ENCODE results near the gene HSFX2.
"Not testable (repeated sequence)": the region's sequence is repeated elsewhere in the genome, so short reads cannot be mapped to it uniquely, and the experiment has no call there.

The HSFX2 gene, protein sequence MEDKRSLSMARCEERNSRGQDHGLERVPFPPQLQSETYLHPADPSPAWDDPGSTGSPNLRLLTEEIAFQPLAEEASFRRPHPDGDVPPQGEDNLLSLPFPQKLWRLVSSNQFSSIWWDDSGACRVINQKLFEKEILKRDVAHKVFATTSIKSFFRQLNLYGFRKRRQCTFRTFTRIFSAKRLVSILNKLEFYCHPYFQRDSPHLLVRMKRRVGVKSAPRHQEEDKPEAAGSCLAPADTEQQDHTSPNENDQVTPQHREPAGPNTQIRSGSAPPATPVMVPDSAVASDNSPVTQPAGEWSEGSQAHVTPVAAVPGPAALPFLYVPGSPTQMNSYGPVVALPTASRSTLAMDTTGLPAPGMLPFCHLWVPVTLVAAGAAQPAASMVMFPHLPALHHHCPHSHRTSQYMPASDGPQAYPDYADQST

DNA sequence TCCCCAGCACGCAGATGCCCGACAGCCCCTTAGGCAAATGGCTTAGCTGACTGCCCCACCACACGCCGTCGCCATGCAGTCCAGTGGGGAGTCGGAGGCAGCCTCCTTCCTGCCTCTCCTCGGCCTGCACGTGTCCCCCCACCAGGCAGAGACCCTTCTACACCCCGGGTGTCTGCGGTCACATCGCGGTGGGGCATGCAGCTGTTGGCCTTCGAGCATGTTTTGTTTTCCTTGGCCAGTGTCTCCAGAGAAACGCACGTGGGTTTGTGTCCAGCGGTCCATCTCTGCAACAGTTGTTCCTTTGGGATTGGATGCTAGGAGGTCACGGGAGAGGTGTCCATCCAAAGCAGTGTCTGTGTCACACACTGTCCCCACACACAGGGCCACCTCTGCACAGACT, at the start of gene HSFX2:
Gene HSFX2 (minus strand): TSS at position 101 of the 400 bp plus-strand sequence. CDS start 614 bp downstream, outside the sequence.
- DNase-seq = not testable (repeated sequence)

DNA sequence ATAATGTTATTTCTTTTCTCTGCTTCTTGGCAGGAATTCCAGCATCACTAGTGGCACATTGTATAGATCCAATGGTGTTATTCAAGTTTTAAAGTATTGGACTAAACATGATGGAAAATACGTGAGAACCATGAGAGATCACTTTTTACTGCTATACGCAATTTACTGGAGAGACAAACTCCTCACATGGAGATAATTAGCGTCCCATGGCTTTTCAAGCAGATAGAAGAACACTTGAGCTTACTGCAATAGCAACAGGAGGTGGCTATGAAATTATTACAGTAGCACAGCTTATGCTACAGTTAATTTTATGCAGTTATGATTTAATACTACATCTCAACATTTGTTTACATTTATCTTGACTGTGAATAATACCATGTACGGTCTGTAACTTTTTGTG, 48.4 kb upstream of the HSFX2 start:
- no peak for DNase-seq

DNA sequence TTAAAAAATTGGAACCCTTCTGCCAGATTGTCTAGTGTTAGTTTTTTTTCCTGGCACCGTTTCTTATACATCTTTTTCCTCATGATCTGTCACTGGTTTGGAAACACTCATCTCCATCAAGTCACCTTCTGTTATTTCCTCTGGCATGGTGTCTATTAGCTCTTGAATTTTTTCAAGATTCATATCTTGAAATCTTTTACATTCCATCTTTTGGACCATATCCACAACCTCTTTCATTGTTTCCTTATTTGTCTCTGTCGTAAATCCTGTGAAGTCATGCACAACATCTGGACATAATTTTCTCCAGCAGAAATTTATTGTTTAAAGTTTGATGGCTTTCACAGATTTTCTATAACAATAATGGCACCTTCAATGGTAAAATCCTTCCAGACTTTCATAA, 46.7 kb upstream of the HSFX2 start:
- no peak for DNase-seq

DNA sequence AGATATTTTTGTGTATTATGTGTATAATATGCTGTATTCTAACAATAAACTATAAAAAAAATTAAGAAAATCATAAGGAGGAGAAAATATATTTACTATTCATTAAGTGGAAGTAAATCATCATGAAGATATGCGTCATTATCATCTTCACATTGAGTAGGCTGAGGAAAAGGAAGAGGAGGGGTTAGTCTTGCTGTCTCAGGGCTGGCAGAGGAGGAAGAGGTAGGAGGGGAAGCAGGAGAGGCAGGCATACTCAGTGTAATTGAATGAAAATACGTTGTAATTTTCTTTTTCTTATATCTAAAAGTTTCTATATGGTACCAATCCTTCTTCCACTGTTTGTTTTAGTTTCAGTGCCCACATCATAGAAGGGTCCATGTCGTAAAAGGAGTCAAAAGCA, 46.3 kb upstream of the HSFX2 start:
- no peak for DNase-seq

DNA sequence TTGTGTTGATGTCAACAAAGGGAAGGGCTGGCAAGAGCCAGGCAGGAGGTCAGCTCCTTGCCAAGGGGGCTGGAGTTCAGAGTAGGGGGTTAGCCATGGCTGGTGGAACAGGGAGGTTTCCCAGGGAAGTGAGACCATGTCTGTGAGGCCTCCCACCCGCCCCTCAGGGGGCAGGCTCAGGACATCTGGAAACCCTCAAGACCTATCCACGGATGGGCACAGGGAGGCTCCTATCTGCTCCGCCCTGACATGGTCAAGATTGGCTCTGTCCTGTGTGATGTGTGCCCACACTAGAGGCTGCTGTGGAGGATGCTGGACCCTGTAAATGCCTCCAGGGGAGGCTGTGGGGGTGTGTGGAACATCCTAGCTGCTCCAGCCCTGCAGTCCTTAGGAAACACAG, 44.5 kb upstream of the HSFX2 start:
- no peak for DNase-seq

DNA sequence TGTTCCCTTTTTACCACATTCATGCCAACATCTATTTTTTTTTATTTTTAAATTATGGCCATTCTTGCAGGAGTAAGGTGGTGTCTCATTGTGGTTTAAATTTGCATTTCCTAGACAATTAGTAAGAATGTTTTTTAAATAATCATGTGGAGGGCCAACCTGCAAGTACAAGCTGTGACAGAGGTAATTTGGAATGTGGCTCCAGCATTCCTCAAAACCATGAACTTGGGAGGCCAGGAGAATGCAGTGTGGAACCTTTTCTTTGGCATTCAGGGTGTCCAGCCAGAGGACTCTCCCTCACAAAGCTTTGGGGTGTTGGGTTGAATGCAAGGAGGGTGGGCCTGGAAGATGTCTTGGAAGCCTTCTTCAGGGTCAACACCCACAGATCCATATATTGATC, 43.7 kb upstream of the HSFX2 start:
- DNase-seq = no peak

DNA sequence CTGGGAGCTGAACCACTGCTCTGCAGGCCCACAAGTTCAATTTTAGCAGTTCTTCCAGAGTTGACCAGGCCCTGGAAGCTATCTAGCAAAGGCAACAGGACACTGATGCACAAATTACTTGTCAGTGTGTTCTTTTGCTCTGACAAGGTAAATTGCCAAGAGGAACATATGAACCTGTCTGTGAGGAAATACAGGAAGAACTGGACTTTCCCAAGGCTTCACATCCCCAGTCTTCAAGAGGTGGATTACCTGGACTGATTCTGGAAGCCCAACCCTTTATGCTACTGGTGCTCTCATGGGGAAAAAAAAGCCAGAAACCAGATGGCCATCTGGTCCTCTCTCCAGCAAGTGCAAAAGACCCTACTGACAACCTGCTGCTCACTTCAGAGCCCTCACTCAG, 38.4 kb upstream of the HSFX2 start:
- no peak for DNase-seq

DNA sequence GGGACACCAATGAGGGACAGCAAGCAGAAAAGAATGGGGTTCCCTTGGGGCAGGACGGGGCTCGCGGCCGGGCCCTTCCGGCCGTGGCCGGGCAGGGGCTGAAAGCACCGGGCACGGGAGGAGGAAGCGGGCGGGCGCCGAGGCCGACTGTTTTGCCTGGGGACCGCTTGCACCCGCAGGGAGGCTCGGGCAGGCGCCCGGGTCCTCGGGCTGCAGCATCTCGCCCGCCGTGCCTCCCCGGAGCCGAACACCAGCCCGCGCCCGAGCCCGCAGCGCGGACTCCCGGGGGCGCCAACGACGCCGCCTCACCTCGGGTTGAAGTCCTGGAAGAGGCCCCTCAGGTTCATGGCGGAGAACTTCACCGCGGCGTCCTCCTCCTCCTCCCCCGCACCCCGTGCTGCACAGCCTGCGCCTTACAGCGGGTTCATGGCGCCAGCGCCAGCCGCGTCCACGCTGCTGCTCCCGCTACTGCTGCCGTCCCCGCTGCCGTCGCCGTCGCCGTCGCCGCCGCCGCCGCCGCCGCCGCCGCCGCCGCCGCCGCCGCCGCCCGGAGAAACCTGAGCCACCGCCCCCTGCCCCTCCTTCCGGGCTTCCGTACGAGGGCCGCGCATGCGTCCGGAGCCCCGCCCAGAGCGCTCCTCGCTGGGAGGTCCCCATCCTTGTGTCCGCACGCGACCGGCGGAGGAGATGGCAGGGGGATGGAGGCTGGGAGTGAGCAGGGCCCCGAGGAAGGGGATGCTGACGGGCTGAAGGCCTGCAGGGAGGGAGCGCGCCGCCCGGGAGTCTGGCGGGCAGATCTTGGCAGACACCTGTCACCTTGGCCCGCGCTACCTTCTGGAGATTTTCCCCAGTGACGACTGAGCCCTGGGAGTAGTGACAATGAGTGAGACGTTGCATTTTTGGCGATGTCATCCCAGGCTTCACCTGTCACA, 36.4 kb upstream of the HSFX2 start, which contains the start of gene TMEM185A:
Gene TMEM185A (minus strand): TSS at position 559 of the 932 bp plus-strand sequence. CDS start 212 bp downstream, at position 347.
- no peak for DNase-seq

DNA sequence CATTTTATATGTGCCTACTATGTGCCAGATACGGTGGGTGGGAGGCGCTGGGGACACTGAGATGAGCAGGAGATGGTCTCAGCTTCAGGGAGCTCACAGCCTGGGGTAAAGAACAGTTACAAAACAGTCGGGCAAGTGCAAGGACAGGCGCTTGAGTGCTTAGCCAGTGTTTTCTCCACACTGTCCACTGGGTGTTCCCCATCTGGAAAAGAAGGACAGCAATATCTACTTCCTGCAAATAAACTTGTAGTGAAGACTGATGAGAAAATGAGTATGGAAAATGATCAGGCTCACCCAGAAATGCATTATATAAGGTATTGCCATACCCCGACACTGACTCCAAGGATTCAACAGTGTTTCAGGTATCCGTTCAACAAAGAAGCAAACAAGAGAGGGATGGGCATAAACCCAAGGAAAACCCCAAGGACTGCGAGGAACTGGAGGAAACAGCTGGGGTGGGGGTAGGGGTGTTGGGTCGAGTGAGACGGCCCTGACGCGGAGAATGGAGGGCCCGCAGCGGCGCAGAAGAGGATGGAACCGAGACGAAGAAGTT, 35.6 kb upstream of the HSFX2 start:
- no peak for DNase-seq

DNA sequence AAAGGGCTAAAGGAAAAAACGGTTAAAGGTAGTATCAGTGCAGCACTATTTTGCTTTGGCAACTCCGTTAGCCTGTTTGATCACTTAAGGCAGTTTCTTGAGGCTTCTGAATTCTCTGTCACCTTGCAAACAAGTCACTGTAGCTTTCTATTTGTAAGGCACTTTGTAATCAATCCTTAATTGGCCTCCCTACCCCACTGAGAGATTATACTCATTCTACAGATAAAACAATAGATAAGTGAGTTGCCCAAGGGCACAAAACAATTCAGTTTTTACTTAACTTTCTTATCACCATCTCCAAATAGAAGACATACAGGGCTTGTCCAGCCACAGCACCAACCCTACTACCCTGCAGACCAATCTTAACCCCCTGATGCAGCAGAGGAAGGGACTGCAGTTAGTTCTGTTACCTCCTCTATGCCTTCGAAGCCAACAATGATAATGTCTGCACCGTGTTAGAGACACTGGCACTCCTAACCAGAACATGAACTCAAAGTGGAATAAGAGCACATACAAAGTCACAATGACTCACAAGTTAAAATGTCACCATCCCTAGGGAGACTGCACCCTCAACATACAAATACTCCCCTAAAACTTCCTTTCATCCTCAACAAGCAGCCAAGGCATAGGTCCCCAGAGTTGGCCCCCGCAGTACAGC, 34.7 kb upstream of the HSFX2 start:
- no peak for DNase-seq

DNA sequence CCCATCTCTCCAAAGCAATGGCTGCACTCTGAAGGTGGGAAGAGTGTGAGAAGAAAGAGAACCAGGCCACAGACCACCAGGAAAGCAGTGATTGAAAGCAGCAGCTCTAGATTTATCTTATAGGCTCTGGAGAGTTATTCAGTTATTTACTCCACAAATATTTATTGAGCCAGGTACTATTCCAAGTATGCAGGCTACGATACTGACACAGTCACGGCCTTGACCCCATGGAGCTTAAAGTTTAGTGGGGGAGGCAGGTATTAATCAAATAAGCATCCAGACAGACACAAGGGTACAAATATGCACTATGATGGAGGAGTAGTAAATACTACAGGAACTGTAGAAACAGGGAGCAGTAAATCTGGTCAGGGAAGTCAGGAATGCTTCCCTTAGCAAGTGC, 33.7 kb upstream of the HSFX2 start:
- DNase-seq = no peak

DNA sequence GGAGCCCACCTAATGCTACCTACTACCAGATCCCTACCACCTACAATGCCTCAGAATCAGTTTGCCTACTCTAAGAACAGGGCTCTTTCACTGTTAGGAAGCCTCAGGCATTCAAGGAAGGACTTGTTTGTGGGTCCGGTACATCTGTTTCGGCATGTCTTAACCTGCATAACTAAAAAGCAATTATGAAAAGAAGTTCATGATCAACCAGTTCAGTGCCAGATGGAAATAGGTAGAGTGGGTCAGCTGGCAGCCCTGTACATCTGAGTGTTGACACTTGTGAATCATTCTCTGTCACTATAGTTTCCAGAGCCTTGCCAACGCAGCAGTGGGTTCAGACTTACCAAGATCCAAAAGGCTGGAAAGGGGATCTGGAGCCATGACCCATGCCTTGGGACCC, 33.2 kb upstream of the HSFX2 start:
- DNase-seq = peak; percentile 41

DNA sequence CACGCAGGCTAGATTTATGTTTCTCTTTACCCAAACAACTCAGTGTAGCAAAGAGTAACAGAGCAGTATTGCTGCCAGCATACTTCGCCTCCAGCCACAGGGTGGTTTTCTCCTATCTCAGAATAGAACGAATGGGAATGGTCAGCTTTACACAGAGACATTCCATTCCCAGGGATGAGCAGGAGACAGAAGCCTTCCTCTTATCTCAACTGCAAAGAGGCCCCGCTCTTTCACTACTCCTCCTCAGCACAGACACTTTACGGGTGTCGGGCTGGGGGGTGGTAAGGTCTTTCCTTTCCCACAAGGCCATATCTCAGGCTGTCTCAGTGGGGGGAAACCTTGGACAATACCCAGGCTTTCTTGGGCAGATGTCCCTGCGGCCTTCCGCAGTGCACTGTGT, 31.7 kb upstream of the HSFX2 start:
- DNase-seq = not testable (repeated sequence)

DNA sequence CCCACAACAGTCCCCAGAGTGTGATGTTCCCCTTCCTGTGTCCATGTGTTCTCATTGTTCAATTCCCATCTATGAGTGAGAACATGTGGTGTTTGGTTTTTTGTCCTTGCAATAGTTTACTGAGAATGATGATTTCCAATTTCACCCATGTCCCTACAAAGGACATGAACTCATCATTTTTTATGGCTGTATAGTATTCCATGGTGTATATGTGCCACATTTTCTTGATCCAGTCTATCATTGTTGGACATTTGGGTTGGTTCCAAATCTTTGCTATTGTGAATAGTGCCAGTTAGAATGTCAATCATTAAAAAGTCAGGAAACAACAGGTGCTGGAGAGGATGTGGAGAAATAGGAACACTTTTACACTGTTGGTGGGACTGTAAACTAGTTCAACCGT, 24.5 kb upstream of the HSFX2 start:
- DNase-seq = not testable (repeated sequence)

DNA sequence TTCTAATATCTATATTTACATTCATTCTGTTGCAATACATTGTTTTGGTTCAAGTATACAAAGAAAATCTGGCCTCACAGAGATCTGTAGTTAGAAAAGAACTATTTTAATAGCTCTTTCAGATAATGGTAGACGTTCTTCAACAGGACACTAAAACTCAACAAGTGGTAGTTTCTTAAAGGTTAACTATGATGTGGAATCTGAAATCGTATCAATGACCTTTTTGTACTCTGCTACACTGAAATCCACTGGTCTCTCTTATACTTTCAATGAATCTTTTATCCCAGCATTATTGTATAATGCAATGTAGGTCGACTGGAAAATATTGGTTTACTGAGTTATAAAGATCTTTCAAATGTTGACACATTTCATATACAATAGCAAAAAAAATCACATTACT, 23.8 kb upstream of the HSFX2 start:
- DNase-seq = no peak

DNA sequence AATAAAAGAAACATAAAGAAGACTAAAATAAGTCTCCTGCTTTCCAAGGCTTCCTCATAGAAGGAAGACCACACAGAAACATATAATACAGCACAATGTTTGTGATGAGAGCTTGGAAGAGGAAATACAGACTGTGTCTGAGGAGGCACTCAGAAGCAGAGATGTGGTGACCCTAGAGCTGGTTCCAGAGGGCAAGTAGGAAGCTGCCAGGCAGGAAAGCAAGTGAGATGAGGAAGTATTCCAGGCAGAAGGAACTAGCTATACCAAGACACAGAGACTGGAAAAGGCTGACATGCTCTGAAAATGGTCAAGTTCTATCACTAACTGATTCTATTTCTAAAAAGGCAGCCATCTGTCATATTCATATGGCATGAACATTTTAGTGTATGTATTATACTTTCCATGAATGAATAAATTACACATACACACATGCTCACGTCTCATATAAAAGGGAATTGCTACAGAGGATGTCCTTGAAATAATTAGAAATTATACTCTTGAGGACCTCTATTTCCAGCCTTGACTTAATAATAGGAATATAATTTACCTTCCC, 16.6 kb upstream of the HSFX2 start:
- DNase-seq = no peak

DNA sequence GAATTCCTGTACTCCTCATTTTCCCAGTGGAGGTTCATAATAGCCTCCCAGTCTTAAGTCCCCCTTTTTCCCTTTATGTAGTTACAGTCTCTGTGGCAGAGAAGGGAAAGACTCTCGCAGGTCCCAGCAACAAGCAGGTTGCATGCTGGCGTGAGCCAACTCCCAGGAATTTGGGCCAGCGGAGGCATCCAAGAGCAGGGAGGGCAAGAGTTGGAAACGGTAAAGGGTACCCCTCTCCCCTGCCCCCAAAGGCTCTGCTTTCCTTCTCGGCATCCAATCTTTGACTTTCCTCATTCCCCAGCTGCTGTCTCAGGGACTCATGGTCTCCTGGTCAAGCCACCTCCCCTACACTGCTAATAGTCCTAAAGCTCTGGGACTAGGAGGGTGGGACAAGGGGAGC, 15.4 kb upstream of the HSFX2 start:
- DNase-seq = no peak

DNA sequence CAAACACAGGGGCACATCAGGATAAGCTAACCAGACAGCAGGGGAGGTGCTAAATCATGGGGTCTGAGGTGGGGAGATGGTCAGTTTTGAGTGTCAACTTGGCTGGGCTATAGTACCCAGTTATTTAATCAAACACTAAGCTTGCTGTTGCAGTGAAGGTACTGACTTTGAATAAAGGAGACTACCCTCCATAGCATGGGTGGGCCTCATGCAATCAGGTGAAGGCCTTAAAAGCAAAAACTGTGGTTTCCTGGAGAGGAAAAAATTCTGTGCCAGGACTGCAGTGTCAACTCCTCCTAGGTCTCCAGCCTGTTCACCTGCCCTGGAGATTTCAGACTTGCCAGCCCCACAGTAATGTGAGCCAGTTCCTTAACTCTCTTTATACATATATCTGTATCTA, 12.6 kb upstream of the HSFX2 start:
- no peak for DNase-seq

DNA sequence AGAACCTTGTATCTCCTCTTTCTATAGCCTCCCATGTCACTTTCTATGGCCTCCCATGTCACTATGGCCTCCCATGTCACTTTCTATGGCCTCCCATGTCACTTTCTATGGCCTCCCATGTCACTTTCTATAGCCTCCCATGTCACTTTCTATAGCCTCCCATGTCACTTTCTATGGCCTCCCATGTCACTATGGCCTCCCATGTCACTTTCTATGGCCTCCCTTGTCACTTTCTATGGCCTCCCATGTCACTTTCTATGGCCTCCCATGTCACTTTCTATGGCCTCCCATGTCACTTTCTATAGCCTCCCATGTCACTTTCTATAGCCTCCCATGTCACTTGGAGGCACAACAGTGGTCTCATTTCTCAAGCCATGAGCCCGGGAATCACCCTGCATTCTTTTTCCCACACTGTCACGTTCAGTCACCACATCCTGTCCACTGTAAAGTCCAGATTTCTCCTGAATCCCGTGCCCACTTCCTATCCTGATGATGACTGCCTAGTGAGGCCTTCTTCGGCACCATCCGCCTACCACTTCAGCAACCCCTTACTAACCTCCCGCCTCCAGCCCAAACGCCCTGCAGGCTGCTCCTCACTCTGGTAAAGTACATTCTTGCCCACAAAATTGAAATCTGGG, 10.3 kb upstream of the HSFX2 start:
- DNase-seq = not testable (repeated sequence)

DNA sequence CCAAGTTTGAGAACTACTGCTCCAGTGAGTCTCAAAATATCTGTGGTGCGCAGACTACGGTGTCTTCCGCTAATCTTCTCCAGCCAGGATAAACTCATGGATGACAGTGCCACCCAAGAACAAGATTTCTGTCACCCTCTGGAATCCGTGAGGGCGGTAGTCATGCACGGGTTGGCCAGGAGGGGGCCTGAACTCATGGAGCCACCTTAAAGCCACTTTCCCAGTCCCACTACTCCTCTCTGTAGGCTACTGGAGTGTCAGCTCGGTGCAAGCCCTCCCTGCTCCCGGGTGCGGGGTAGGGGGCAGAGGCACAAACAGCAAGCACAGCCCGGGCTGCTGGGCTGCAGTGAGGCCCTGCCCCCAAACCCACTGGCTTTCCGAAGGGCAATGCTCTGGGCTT, 3.5 kb upstream of the HSFX2 start:
- not testable (repeated sequence) for DNase-seq

DNA sequence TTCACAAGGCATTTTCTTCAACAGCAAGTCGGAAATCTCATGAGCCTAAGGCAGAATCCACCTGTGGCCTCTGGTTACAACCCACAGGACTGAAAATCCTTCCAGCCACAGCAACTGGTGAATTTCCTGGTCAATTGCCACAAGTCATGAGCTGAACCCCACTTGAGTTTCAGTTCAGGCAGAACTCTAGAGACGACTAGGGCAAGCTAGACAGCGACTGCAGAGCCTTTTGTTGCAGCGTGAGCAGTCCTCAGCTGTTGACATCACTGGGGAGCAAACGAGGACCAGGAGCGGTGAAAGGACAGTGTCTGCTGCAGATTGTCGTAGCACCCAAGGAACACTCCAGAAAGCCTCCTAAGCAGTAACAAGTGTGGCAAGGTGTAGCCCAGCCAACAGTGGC, 829 bp upstream of the HSFX2 start:
- not testable (repeated sequence) for DNase-seq

DNA sequence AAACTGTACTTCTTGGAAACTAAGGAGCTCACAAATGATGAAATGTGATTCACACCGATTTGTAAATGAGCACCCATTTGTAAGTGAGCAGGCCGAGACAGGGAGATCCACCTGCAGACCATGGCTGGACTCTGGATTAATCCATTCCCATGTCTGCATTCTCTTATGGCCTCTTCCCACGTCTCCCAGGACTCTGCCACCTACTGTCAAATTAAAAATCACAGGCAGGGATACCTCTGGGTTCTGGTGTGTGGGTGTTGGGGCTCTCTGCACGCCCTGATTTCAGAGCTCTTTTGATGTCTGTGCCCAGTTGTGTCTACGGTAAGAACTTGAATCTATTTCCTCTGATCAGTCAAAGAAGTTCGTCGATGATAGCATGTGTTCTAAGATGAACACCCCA, 4.1 kb downstream of the HSFX2 start:
- not testable (repeated sequence) for DNase-seq

Measured in DMS 273 treated with DMSO at 0.1 percent for 48 hours (cell line).